Ascending aorta (tissue), 2 donors: ENCODE measurements around the gene SPAG9. TPM values are rescaled to one million over a fixed set of nuclear protein-coding genes. Genes with fewer than 3 reads are reported as not detected.
A peak's percentile ranks its signal among the peaks of the same experiment; 100 is the strongest.

ENCODE experiments used
- DNase-seq, 2 donors: peaks; one replicate each; pipeline ENCODE4 v3.0.0-alpha.2; 2019; ENCODE audit warnings: low spot score in 2 of 2
- H3K27ac ChIP-seq, 2 donors: fragments of 200-600 bp; sonication (generic); one replicate each; pipeline ENCODE4 v1.5.1; 2016 to 2017; ENCODE audit warnings: mild to moderate bottlenecking in 1 of 2
- H3K27me3 ChIP-seq: fragments of 200-600 bp; sonication (generic); one replicate; pipeline ENCODE4 v1.5.1; 2017
- H3K36me3 ChIP-seq, 2 donors: fragments of 200-600 bp; sonication (generic); one replicate each; pipeline ENCODE4 v1.5.1; 2016
- H3K4me1 ChIP-seq, 2 donors: fragments of 200-600 bp; sonication (generic); one replicate each; pipeline ENCODE4 v1.5.1; 2016 to 2017; ENCODE audit warnings: mild to moderate bottlenecking in 1 of 2
- H3K4me3 ChIP-seq, 2 donors: fragments of 200-600 bp; sonication (generic); one replicate each; pipeline ENCODE4 v1.5.1; 2016 to 2017; ENCODE audit warnings: mild to moderate bottlenecking in 1 of 2
- H3K9me3 ChIP-seq, 2 donors: fragments of 200-600 bp; sonication (generic); one replicate each; pipeline ENCODE4 v1.5.1; 2016
- CTCF ChIP-seq, 3 experiments: fragments of 200-600 bp in 2 of 3; fragments of 450-650 bp in 1 of 3; sonication (generic) in 2 of 3; IDR thresholded peaks; one replicate each; pipeline ENCODE4 v1.5.1; 2016 to 2019; ENCODE audit warnings: antibody characterized with exemption in 3 of 3, mild to moderate bottlenecking in 1 of 3, moderate library complexity in 1 of 3
- intact Hi-C: fragments of 100-400 bp; cut with DNase I; formaldehyde crosslinking; loops from one replicate; pipeline ENCODE4 v1.15.1; 2023
- total RNA-seq: library from RNA; depleted of rRNA; stranded (reverse); fragments of >200 nt; gene quantifications from one replicate; pipeline ENCODE4 v1.1.0, GENCODE V29; 2016

Gene SPAG9
- total RNA-seq, 1 donor from 2014 or later, result 41.3 TPM

GRCh38 chr17:51006601-51007000 is 114.1 kb downstream of the SPAG9 start:
- Histone ChIP-seq H3K4me3 (no peak overlapping the region), H3K4me1 (no peaks in the 10 kb centered on the region)
- intact Hi-C loops, result no loop called here

GRCh38 chr17:51005768-51006167 is 114.9 kb downstream of the SPAG9 start:
- peaks cover 41 to 45% of the 10 kb centered on the region in 2 donors for H3K36me3 ChIP-seq
- no peak overlapping the region for H3K4me3 ChIP-seq
- no peak for TF ChIP-seq CTCF (IDR thresholded peaks at IDR 0.05)
- H3K27me3 ChIP-seq, result no peaks in the 10 kb centered on the region
- no peaks in the 10 kb centered on the region for H3K4me1 ChIP-seq
- no peak overlapping the region for H3K27ac ChIP-seq
- H3K9me3 ChIP-seq, result no peaks in the 10 kb centered on the region
- no peak for DNase-seq
- intact Hi-C loops, result no loop called here

More at GRCh38 chr17:51006601-51007000, 114.1 kb downstream of the SPAG9 start:
- no peak for DNase-seq
- Histone ChIP-seq H3K9me3 (no peaks in the 10 kb centered on the region), H3K27ac (no peak overlapping the region), H3K27me3 (no peaks in the 10 kb centered on the region), H3K36me3 (peaks cover 37 to 38% of the 10 kb centered on the region in 2 donors)
- TF ChIP-seq CTCF (IDR thresholded peaks at IDR 0.05), result no peak

GRCh38 chr17:51004249-51004648 is 116.4 kb downstream of the SPAG9 start:
- DNase-seq, result no peak
- no peaks in the 10 kb centered on the region for H3K4me1 ChIP-seq
- no peaks in the 10 kb centered on the region for H3K9me3 ChIP-seq
- peaks cover 31 to 48% of the 10 kb centered on the region in 2 donors for H3K36me3 ChIP-seq
- H3K27ac ChIP-seq, result no peak overlapping the region
- H3K27me3 ChIP-seq, result no peaks in the 10 kb centered on the region
- intact Hi-C loops, result loop anchor here (5.0 kb wide), 2 partner anchors 53 to 163 kb away; partner anchors contain the start of gene NME2
- no peak for TF ChIP-seq CTCF (IDR thresholded peaks at IDR 0.05)
- H3K4me3 ChIP-seq, result no peak overlapping the region

- intact Hi-C loops, result loop anchor here (1.0 to 5.0 kb wide), 3 partner anchors 56 to 166 kb away; partner anchors contain the start of genes NME1 and NME2
- H3K27me3 ChIP-seq, result no peaks in the 10 kb centered on the region
- H3K9me3 ChIP-seq, result no peaks in the 10 kb centered on the region
- no peak overlapping the region for H3K4me3 ChIP-seq
- DNase-seq, result no peak
- TF ChIP-seq CTCF (IDR thresholded peaks at IDR 0.05), result peak; percentile 44 to 61 (median 47)
- peaks cover 47 to 67% of the 10 kb centered on the region in 2 donors for H3K36me3 ChIP-seq
- peak overlapping the region in 1 of 2 donors; percentile 24 for H3K27ac ChIP-seq
- H3K4me1 ChIP-seq, result no peaks in the 10 kb centered on the region
Observed at GRCh38 chr17:51000835-51001638, 119.6 kb downstream of the SPAG9 start.

GRCh38 chr17:50995668-50996067 is 125.0 kb downstream of the SPAG9 start:
- H3K27ac ChIP-seq, result no peak overlapping the region
- no peak for TF ChIP-seq CTCF (IDR thresholded peaks at IDR 0.05)
- peaks cover 66 to 78% of the 10 kb centered on the region in 2 donors for H3K36me3 ChIP-seq
- no peak for DNase-seq
- no peaks in the 10 kb centered on the region for H3K9me3 ChIP-seq
- intact Hi-C loops, result no loop called here
- no peaks in the 10 kb centered on the region for H3K4me1 ChIP-seq
- no peaks in the 10 kb centered on the region for H3K27me3 ChIP-seq
- no peak overlapping the region for H3K4me3 ChIP-seq
